ENCODE measurements around the gene ST6GALNAC1. TPM values are rescaled to one million over a fixed set of nuclear protein-coding genes. Genes with fewer than 3 reads are reported as not detected.

The ST6GALNAC1 gene
- total and polyA plus RNA-seq, 2 of the 13 experiments (the other 11 are each of a cell fraction or from before 2014, with no cell fraction given), result not detected

DNA sequence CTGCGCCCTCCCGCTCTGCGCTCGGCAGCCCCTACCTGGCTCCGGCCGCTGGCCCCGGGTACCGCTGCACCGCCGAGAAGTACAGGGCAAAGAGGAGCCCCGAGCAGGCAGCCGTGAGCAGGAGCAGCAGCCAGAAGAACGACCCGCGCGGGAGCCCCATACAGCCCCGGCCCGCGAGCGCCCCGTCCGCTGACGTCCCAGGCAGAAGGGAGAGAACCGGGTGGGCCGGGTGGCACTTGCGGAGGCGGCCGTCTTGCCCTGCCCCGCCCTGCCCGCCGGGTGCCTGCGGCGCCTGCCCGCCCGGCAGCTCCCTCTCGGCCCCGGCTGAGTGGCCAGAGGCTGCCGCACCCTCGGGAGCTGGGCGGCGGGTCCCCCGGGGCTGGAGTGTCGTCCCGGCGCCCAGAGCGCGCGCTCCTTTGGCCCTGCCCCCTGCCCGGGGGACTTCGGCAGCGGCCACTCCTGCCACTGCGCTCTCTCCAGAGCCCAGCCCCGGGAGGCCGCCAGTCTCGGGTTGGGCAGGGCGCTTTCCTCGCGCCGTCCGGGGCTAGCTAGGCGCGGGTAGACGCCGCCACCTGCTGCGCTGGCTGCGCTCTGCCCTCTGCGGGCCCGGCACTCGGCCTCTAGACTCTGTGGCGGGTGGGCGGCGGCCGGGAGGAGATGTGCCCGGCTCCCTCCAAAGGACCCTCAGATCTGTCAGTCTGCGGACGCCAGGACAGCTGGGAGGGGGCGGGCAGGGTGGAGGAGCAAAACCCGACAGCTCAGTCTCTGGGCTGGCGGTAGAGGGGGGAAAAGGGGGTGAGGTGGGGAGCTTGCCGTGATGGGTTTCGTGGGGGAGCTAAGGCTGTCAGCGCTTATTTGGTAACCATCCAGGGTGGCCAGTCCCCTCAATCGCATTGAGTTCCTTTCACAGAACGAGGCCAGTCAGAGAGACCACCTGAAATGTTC is 57.6 kb downstream of the ST6GALNAC1 start, which contains the start of gene ST6GALNAC2 (continued):
- TF ChIP-seq, protein P1, sequence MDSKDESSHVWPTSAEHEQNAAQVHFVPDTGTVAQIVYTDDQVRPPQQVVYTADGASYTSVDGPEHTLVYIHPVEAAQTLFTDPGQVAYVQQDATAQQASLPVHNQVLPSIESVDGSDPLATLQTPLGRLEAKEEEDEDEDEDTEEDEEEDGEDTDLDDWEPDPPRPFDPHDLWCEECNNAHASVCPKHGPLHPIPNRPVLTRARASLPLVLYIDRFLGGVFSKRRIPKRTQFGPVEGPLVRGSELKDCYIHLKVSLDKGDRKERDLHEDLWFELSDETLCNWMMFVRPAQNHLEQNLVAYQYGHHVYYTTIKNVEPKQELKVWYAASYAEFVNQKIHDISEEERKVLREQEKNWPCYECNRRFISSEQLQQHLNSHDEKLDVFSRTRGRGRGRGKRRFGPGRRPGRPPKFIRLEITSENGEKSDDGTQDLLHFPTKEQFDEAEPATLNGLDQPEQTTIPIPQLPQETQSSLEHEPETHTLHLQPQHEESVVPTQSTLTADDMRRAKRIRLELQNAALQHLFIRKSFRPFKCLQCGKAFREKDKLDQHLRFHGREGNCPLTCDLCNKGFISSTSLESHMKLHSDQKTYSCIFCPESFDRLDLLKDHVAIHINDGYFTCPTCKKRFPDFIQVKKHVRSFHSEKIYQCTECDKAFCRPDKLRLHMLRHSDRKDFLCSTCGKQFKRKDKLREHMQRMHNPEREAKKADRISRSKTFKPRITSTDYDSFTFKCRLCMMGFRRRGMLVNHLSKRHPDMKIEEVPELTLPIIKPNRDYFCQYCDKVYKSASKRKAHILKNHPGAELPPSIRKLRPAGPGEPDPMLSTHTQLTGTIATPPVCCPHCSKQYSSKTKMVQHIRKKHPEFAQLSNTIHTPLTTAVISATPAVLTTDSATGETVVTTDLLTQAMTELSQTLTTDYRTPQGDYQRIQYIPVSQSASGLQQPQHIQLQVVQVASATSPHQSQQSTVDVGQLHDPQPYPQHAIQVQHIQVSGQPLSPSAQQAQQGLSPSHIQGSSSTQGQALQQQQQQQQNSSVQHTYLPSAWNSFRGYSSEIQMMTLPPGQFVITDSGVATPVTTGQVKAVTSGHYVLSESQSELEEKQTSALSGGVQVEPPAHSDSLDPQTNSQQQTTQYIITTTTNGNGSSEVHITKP (CRISPR knock-in tag; IDR thresholded peaks at IDR 0.05; ENCODE audit: low read depth), result no peak
- TF ChIP-seq SP5 (CRISPR knock-in tag; IDR thresholded peaks at IDR 0.05; ENCODE audit: borderline replicate concordance, low read depth), result 0 out of 2 replicates have a peak, but pooled peaks have one; percentile 22
- peak; percentile 75; the same call in 1 of the 2 replicates for TF ChIP-seq GFI1 (CRISPR knock-in tag; IDR thresholded peaks at IDR 0.05; ENCODE audit: borderline replicate concordance)
- TF ChIP-seq, protein P2, sequence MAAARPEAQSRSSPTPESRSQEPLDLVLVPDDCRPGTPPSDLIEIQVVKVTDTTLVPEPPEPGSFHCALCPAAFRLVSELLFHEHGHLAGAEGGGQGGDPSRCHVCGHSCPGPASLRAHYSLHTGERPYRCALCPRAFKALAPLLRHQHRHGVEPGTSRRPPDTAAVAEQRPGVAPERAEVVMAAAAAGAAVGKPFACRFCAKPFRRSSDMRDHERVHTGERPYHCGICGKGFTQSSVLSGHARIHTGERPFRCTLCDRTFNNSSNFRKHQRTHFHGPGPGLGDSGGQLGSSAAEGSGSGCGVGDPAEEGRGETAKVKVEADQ (CRISPR knock-in tag; IDR thresholded peaks at IDR 0.05; ENCODE audit: borderline replicate concordance), result peak; percentile 75
- peak; percentile 38; the same call in 1 of the 2 replicates for TF ChIP-seq ZSCAN21 (CRISPR knock-in tag; IDR thresholded peaks at IDR 0.05; ENCODE audit: borderline replicate concordance)
- TF ChIP-seq, protein P3, sequence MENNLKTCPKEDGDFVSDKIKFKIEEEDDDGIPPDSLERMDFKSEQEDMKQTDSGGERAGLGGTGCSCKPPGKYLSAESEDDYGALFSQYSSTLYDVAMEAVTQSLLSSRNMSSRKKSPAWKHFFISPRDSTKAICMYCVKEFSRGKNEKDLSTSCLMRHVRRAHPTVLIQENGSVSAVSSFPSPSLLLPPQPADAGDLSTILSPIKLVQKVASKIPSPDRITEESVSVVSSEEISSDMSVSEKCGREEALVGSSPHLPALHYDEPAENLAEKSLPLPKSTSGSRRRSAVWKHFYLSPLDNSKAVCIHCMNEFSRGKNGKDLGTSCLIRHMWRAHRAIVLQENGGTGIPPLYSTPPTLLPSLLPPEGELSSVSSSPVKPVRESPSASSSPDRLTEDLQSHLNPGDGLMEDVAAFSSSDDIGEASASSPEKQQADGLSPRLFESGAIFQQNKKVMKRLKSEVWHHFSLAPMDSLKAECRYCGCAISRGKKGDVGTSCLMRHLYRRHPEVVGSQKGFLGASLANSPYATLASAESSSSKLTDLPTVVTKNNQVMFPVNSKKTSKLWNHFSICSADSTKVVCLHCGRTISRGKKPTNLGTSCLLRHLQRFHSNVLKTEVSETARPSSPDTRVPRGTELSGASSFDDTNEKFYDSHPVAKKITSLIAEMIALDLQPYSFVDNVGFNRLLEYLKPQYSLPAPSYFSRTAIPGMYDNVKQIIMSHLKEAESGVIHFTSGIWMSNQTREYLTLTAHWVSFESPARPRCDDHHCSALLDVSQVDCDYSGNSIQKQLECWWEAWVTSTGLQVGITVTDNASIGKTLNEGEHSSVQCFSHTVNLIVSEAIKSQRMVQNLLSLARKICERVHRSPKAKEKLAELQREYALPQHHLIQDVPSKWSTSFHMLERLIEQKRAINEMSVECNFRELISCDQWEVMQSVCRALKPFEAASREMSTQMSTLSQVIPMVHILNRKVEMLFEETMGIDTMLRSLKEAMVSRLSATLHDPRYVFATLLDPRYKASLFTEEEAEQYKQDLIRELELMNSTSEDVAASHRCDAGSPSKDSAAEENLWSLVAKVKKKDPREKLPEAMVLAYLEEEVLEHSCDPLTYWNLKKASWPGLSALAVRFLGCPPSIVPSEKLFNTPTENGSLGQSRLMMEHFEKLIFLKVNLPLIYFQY (CRISPR knock-in tag; IDR thresholded peaks at IDR 0.05; ENCODE audit: borderline replicate concordance), result peak; percentile 72; the same call in 1 of the 2 replicates
- TF ChIP-seq CBFB (CRISPR knock-in tag; IDR thresholded peaks at IDR 0.05), result no peak
- TF ChIP-seq ZNF260 (CRISPR knock-in tag; IDR thresholded peaks at IDR 0.05; ENCODE audit: borderline replicate concordance, low read depth), result no peak
- TF ChIP-seq NFYB (CRISPR knock-in tag; IDR thresholded peaks at IDR 0.05), result peak; percentile 21; the same call in 1 of the 2 replicates
- TF ChIP-seq RBFOX2 (IDR thresholded peaks at IDR 0.05; ENCODE audit: low read depth, low read length), result 0 out of 2 replicates have a peak, but pooled peaks have one; percentile 15
- no peak for TF ChIP-seq ZNF629 (CRISPR knock-in tag; conservative IDR thresholded peaks at IDR 0.05)
- peak; percentile 24; the same call in 1 of the 2 replicates for TF ChIP-seq ZMYM3 (CRISPR knock-in tag; IDR thresholded peaks at IDR 0.05)
- TF ChIP-seq, protein P4, sequence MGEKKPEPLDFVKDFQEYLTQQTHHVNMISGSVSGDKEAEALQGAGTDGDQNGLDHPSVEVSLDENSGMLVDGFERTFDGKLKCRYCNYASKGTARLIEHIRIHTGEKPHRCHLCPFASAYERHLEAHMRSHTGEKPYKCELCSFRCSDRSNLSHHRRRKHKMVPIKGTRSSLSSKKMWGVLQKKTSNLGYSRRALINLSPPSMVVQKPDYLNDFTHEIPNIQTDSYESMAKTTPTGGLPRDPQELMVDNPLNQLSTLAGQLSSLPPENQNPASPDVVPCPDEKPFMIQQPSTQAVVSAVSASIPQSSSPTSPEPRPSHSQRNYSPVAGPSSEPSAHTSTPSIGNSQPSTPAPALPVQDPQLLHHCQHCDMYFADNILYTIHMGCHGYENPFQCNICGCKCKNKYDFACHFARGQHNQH (CRISPR knock-in tag; IDR thresholded peaks at IDR 0.05), result peak; percentile 39; the same call in 1 of the 2 replicates

Measured in HepG2 (cell line).